HG02852 (cell line): ENCODE data around the gene STAB2.

Experiments
- ATAC-seq: cut with Tn5 transposase; IDR thresholded peaks from one replicate; pipeline ENCODE4 v1.9.1; 2021; ENCODE audit warnings: mild to moderate bottlenecking, moderate library complexity; ENCODE audit not compliant: unreplicated experiment

STAB2 gene

DNA sequence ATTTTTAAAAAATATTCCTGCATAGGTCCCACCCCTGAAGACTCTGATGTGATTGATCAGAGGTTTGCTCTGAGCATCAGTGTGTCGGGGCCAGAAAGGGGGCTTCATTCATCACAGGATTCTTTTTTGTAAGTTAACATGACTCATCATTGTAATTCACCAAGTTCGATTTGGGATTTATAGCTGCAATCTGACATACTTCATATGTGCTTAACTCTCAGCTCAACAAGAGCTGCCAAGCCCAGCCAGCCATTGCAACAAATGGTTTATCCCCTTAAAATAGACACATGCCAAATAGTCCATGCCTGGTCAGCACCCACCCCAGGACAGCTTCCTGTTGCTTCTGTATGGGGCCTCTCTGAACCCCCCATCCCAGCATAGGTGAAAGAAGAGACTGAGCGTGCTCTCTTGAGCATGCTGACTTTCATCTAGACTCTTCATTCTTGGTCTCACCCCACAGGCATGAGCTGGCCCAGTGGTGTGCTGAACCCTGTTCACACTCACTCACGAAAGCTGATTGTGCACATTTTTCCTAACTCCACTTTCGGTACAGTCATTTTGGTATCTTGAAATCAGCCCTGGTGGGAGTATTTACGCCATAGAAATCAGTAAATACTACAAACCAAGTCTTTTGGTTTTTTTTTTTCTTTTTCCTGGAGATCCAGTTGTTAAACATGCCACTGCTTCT, 101.4 kb downstream of the STAB2 start:
- no peak for ATAC-seq

DNA sequence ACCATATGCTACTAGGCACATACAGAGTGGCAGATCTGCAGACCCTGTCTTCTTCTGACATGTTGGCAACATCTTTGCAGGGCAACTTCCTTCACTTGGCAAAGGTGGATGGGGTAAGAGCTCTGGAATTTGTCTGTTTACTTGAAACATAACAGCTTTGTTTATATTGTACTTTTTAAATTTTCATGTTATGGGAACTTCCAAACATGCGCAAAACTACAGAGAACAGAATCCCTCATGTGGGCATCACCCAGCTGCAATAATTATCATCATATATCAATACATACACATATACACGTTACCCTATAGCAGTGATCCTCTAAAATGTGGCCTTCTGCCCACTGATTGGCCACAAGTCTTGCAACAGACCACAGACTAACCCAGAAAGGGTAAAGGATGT, 103.4 kb downstream of the STAB2 start:
- ATAC-seq = no peak

DNA sequence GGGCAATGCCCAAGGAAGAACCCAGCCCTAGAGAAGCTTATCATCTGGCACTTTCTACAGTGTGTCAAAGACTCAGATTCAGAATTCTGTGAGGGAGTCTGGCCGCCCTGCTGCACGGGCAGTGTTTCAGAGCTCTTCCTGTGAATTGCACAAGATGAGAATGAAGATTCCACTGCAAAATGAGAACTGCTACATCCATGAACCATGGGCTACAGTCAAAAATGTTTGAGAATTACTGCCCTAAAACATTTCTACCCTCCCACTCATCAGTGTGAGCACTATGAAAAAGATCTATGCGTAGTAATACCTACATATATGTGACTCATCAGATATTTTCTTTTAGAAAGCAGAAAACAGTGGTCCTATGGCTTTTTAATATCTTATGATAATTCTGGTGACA, 104.0 kb downstream of the STAB2 start:
- ATAC-seq = no peak

DNA sequence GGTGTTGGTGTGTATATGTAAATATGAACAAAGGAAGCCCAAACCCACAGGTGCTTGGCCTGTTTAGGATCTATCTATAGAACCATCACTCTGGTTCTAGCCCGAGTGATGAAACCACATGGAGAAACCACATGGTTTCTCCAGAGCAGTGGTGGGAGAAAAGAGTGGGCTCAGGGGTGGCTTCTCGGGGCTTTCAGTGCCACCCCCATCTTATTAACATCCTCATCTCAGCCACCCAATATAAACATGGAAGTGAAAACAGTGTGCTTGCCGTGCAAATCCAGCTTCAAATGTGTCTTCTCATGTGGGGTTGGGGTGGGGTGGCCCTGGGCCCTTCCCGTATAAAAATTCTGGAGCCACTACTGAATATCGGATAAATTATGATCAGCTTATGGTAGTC, 109.0 kb downstream of the STAB2 start:
- ATAC-seq = no peak

DNA sequence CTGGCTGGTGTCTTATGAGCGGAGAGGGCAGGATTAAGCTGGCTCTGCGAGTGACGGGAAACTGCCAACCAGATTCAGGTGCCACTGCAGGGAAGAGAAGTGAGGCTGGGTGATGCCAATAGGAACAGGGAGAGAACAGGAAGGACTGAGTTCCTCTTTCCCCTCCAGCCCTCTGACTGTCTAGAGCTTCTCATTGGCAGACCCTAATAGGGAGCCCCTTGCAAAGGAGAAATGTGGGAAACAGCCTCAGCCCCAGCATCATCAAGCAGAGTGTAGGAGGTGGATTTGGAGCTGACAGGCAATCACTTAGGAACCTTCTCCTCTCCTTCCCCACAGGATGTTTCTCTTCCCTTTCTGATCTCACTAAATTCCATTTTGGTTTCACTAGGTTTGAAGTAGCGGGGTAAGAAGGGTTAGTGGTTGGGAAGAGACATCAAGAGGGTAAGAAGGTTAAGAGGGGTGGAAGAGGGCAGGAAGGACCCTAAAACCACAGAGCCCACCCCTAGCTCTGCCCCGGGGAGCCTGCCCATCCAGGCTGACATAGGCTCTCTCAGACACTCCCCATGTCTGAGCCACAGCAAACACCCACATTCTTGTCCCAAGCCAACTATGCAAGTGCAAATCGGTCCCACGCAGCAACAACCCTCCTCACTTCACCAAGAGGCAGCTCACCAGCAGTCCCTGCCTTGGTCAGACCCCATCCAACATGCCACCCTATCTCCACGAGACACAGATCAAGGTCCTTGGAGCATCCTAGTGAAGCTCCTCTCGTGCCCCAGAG, 111.1 kb downstream of the STAB2 start:
- ATAC-seq = no peak

DNA sequence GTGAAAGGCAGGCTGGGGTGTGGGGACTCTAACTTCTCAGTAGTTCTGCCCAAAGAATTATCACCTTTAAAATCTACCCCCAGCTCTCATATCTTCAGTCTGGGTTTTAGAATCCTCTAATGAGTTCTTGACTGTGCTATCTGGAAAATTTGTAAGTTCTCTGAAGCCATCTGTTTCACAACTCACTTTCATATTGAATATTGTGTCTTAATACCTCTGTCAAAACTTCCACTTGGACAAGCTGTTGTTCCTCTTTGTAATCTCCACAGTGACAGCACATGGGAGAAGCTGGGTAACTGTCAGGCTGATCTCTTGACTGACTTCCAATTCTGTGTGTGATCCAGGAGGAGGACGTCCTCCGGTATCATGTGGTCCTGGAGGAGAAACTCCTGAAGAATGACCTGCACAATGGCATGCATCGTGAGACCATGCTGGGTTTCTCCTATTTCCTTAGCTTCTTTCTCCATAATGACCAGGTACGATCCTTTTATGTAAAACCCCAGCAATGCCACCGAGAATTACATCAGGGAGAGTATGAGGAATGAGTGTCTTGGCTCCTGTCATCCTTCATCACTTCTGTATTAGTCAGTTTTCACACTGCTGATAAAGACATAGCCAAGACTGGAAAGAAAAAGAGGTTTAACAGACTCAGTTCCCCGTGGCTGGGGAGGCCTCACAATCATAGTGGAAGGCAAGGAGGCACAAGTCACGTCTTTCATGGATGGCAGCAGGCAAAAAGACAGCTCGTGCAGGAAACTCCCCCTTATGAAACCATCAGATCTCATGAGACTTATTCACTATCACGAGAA, 111.9 kb downstream of the STAB2 start:
- ATAC-seq = no peak

DNA sequence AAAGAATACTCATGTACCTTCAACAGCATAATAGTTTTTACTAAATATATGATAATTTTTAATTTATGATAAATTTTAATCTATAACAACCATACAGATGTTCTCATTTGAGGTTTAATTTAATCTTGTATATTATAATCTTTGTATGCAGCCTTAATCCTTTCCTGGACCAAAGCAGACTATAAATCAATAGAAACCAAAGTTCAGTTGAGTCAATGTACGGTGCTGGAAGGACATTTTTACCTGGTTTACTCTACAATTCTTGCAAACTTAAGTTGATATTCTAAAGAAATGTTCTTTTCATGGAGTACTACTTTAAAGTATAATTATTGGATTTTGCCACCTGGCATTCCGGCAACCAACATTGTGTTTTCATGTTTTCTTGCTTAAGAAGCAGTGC, 118.0 kb downstream of the STAB2 start:
- ATAC-seq = no peak

DNA sequence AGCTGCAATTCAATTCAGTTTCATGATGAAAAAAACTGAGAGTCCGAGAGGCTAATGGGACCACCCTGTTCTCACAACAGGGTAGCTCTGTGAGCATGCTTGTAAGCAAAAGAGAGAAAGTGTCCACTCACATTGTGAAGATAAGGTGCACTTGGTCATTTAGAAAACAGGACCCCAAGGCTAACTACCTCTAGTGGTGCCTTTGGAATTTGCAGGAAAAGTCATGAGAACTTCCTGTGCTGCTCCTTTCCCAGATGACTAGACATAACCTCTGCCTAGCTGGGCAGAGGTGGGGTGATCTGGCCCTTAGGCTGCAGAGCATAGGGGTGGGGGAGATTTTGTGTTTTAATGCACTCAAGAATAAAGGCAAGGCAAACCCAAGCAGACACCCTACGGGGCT, 118.9 kb downstream of the STAB2 start:
- no peak for ATAC-seq

DNA sequence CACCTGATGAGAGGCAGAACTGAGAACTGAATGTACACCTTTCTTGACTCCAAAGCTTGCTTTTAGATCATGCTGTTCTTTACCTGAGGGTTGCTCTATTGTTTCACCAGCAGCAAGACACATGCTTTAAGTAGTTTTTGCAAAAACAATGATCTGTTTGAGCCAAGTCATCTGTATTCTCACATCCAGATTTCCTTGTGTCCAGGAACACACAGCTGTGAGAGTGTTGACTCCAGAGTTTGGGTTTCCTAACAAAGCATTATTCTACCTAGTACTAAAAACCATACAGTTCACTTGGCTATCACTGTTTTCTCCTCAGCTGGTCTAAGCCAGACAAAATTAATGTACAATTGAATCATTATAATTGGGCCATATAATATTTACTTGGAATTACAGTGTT, 120.4 kb downstream of the STAB2 start:
- no peak for ATAC-seq

DNA sequence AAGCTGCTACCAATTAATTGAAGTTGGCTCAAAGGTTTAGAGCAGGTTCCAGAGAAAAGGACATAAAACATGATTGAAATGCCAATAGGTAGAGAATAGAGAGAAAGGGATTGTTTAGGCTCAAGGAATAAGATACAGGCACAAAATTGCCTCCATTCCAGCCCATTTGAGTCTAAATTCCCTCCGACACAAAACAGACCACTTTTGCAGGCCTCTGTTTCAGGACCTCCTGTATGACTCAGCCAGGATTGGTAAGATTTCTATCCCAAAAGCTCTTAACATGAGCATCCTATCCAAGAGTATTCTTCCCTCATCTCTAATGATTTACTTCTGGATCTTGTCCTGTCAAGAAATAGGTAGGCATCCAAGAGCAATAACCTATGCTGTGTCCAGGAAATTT, 123.5 kb downstream of the STAB2 start:
- ATAC-seq = no peak

DNA sequence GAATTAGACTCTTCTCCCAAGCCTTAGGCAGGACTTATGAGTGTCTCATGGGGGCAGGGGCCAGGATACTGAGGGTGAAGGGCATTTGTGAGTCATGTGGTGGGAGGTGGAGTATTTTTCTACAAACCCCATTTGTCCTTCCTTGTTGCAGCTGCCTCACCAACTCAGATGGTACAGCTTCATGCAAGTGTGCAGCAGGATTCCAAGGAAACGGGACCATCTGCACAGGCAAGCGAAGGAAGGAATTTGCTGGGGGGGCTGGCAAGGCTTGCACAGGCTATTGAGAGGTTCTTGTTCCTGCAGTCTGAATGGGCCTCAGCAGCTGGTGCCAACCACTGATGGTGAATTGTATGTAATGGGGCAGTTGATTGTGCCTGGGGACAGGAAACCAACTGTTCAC, 125.1 kb downstream of the STAB2 start:
- ATAC-seq = no peak

DNA sequence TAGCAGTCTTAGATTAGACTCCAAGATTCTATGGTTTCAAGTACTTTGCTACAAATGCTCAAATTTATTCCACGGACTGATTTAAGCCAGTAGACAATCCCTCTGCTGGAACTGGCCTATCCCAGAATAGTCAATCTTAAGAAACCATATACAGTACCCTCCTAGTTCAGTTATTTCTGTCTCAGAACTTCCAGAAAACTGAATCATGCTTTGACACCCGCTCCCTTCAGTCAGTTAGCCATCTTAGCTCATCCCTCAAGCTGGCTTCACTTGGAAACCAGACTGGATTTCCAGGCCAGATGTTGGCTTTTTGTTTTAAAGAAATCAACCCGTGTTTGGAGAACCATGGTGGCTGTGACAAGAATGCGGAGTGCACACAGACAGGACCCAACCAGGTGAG, 128.4 kb downstream of the STAB2 start:
- ATAC-seq = no peak

DNA sequence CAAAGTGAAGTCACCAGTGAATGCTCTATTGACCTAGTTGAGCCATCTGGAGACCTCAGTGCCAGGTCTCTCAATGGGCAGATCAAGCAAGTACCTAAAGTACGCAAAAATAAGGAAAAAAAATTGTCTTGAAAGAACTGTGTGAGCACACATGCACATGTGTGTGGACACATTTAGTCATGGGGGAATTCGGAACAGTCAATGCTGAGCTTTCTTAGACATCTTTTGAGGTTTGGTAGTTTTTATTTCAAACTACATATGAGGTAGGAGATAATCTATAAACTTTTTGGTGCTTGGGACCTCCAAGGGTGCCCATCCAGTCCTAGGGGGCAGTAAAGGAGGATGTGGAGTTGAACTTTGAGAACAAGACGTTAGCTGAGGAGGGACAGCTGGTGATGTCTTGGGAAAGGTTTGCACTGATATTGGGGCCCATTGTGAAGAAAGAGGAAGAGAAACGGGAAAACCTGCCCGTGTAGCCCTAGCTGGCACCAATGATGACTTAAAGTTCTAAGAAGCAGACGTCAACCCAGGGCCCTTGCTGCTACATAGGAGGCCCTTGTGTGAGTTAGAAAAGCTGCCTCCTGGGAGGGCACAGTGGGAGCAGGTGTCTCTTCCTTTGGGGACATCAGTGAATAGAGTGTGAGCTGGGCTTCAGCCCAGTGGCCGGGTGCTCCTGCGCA, 129.6 kb downstream of the STAB2 start:
- ATAC-seq = no peak

DNA sequence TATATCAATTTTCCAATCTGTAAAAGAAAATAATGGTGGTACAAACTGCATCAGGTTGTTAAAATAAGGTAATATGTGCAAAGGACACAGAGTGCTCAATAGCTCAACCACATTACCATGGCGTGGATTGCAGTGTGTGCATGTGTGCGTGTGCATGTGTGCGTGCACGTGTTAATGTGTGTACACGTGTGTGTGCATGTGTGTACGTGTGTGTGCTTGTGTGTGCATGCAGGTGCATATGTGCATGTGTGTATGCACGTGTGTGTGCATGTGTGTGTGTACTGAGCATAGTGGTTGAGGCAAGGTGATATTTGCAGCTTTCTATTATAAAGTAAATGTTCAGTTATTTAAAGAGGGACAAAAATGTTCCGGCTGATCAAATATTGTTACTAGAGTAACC, 138.3 kb downstream of the STAB2 start:
- ATAC-seq = no peak

DNA sequence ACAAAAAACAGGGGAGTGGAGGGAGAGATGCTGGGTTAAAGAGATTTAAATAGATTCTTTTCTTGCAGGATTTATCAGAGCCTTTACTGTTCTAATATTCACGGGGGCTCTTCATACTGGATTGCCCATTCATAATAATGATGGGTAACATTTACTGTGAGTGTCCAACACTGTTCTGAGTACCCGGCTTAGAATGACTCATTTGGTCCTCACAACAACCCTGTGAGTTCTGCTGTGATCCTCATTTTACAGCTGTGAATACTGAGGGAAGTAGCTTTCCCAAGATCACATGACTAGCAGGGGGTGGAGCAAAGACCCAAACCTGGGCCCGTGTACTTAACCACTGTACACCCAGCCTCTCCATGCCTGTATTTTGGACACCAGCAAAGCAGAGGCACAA, 140.6 kb downstream of the STAB2 start:
- ATAC-seq = no peak

DNA sequence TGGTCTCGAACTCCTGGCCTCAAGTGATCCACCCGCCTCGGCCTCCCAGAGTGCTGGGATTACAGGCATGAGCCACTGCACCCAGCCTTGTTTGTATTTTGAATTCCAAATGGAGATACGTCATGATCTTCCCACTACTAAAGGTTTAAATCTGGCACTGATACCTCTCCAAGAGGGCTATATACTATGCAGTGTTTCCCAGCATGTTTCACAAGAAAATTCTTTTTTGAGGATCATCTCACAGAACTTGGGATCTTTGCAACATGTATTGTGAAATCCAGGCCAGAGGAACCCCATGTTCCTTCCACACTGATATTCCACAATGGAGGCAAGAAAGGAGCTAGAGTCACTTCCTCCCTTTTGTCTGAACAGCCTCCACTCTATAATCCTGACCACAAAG, 141.2 kb downstream of the STAB2 start:
- no peak for ATAC-seq

DNA sequence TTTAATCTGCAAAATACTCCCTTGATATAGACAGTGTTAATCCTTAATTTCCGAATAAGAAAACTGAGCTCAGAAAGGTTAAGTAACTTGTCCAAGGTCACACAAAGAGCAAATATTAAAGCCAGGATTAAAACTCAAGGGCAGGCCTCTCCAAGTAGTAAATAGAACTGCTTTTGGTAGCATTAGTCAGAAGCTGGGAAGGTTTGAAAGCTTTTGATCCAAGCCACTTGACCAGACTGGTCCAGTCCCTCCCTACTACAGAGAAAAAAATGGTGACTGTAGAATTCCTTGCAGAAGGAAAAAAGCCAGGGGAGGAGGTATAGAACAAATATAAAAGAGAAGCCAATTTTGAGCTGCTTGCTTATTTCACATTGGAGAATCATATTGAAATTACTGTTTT, 142.4 kb downstream of the STAB2 start:
- ATAC-seq = no peak

DNA sequence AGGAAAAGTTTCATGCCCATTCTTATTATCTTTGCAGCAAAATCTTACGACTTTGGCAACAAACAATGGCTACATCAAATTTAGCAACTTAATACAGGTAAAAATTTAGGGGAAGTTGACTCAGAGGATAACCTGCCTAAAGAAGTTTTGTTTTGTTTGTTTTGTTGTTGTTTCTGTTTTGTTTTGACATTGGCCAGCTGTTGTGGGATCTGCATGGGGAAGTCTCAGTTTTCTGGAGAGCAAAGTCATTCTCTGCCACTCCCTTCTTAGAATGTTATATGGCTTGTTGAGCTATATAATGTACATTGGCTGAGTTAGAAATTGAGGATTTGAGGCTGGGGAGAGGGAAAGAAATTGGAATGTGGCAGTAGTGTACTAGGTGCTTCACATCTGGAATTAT, 144.5 kb downstream of the STAB2 start:
- ATAC-seq = no peak

DNA sequence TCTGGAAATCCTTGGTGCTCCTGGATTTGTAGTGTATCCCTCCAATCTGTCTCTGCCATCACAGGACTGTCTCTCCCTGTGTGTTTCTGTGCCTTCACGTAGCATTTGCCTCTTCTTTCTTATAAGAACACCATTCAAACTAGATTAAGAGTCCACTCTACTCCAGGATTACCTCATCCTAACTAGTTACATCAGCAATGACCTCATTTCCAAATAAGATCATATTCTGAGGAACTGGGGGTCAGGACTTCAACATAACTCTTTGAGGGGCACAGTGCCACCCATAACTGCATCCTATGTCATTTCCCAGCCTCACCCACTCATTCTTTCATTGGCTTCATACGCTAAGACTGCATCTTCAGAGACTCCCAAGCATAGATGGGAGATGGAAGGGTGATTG, 147.8 kb downstream of the STAB2 start:
- no peak for ATAC-seq

DNA sequence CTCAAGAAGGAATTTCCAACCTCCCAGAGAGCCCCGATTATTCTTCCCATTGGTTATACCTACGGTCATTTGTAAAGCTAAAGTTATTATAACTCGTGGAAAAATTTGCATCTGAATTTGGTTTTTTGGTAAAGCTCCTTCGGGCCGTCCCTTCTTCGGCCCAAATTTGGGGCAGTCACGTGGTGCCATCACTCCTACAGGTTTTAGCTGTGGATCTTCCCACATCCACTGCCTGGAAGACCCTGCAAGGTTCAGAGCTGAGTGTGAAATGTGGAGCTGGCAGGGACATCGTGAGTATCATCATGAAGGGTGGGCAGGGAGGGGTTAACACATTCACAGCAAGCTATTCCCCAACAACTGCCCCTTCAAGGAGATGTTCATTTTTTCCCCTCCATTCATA, 148.2 kb downstream of the STAB2 start:
- no peak for ATAC-seq

DNA sequence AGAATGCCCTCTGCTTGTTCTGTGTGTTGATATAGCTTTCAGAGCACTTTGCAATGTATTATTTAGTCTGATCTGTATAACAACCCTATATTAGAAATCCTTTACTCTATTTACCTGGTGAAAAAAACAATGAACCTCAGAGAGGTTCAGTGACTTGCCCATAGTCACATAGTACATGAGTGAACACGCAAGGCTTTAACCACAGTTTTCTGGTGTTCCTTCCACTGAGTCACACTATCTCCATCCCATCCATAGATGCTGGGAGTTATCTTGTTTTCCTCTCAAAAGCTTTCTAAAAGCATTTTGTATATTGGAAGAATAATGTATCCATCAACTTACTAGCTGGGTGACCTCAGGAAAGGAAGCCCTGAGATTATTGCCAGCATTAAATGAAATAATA, 149.5 kb downstream of the STAB2 start:
- no peak for ATAC-seq
